Stimulated activated CD4-positive, alpha-beta T cell treated with anti-CD3 and anti-CD28 coated beads, Interleukin-2, amount 100 ng/mL, for 24 hours (primary cell): ENCODE data around the gene NCOA3.
"Not testable (repeated sequence)": the region's sequence is repeated elsewhere in the genome, so short reads cannot be mapped to it uniquely, and the experiment has no call there.

Experiments
- DNase-seq, 2 donors: peaks; one replicate each; pipeline ENCODE4 v3.0.0-alpha.2; 2020

NCOA3 gene

GRCh38 chr20:47568019-47568418 lies 66.3 kb downstream of the NCOA3 start:
- DNase-seq, result no peak

GRCh38 chr20:47568837-47569410 lies 67.2 kb downstream of the NCOA3 start:
- DNase-seq, result no peak

- no peak for DNase-seq
Observed at GRCh38 chr20:47571426-47571825, 69.7 kb downstream of the NCOA3 start.

DNA sequence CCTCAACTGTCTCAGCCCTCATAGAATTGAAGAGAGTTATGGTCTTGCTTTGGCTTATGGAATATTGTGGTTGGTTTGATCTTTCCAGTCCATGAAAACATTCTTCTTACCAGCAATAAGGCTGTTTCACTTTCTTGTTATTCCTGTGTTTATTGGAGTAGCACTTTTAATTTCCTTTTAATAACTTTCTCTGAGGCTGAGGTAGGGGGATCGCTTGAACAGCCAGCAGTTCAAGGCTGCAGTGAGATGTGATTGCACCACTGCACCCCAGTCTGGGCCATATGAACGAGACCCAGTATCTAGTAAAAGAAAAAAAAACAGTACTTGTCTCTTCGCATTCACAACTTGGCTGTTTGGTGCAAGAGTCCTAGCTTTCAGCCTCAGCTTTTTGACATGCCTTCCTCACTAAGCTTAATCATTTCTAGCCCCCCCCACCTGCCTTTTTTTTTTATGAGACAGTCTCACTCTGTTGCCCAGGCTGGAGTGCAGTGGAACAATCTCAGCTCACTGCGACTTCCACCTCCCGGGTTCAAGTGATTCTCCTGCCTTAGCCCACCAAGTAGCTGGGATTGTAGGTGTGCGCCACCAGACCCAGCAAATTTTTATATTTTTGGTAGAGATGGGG lies 70.5 kb downstream of the NCOA3 start:
- DNase-seq, result no peak

GRCh38 chr20:47573559-47573958 lies 71.9 kb downstream of the NCOA3 start:
- DNase-seq, result no peak

GRCh38 chr20:47574616-47575364 lies 73.1 kb downstream of the NCOA3 start:
- no peak for DNase-seq

GRCh38 chr20:47576516-47577033 lies 74.9 kb downstream of the NCOA3 start:
- no peak for DNase-seq

DNA sequence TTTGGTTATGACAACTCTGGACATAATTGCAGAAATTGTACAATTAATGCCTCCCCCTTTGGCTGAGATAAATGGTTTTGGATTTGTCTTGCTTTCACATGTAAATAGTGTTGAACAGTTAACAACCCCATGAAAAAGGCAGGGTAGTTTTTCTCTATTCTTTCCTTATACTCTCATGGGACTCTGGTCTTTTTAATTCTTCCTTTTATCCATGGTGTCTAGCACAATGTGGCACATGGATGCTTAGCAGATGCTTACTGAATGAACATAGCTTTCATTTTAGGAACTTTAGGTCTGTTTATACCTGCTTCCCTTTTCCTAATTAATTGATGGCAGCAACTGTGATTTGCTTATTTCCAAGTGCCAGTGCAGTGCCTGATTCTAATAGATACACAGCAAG lies 75.6 kb downstream of the NCOA3 start:
- DNase-seq, result no peak

- DNase-seq, result no peak
Observed at GRCh38 chr20:47578543-47578942, 76.9 kb downstream of the NCOA3 start.

DNA sequence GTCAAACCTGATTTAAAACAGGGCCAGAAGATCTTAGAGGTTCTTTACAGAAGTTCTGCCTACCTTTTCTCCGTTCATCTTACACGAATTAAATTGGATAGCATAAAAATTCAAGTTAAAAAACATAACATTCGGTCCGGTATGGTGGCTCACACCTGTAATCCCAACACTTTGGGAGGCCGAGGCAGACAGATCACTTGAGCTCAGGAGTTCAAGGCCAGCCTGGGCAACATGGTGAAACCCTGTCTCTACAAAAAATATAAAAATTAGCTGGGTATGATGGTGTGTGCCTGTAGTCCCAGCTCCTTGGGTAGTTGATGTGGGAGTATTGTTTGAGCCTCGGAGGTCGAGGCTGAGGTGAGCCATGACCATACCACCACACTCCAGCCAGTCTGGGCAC lies 79.0 kb downstream of the NCOA3 start:
- not testable (repeated sequence) for DNase-seq

- DNase-seq, result no peak
Observed at GRCh38 chr20:47581090-47581489, 79.4 kb downstream of the NCOA3 start.

- no peak for DNase-seq
Observed at GRCh38 chr20:47583551-47583950, 81.9 kb downstream of the NCOA3 start.

GRCh38 chr20:47585087-47585747 lies 83.5 kb downstream of the NCOA3 start:
- DNase-seq, result no peak

- DNase-seq, result no peak
Observed at GRCh38 chr20:47586649-47587294, 85.1 kb downstream of the NCOA3 start.

DNA sequence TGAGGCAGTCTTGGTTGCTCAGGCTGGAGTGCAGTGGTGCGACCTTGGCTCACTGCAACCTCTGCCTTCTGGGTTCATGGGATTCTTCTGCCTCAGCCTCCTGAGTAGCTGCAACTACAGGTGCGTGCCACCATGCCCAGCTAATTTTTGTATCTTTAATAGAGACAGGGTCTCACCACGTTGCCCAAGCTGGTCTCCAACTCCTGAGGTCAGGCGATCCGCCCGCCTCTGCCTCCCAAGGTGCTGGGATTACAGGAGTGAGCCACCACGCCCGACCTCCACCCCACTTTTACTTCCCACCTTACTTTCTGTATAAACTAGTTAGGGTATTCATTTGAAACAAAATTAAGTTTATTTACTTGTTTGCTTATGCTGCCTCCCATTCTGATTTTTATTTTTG lies 86.5 kb downstream of the NCOA3 start:
- no peak for DNase-seq

GRCh38 chr20:47591231-47591630 lies 89.5 kb downstream of the NCOA3 start:
- no peak for DNase-seq

- DNase-seq, result no peak
Observed at GRCh38 chr20:47594157-47594556, 92.5 kb downstream of the NCOA3 start.

GRCh38 chr20:47595138-47595537 lies 93.5 kb downstream of the NCOA3 start:
- not testable (repeated sequence) for DNase-seq

- no peak for DNase-seq
Observed at GRCh38 chr20:47596003-47596571, 94.4 kb downstream of the NCOA3 start.

DNA sequence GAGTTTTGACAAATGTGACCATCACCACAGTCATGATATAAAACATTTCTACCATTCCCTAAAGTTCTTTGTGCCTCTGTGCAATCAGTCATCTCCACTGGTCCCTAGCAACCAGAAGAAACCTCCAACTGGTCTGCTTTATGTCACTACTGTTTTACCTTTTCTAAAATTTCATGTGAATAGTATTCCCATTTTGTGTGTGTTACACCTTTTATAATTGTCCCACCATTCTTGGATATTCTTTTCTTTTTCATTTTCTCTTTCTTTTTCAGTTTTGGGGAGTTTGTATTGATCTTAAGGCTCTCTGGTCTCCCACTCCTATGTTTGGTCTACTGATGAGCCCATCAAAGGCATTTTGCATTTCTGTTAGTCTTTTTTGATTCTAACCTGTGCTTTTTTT lies 95.4 kb downstream of the NCOA3 start:
- no peak for DNase-seq

DNA sequence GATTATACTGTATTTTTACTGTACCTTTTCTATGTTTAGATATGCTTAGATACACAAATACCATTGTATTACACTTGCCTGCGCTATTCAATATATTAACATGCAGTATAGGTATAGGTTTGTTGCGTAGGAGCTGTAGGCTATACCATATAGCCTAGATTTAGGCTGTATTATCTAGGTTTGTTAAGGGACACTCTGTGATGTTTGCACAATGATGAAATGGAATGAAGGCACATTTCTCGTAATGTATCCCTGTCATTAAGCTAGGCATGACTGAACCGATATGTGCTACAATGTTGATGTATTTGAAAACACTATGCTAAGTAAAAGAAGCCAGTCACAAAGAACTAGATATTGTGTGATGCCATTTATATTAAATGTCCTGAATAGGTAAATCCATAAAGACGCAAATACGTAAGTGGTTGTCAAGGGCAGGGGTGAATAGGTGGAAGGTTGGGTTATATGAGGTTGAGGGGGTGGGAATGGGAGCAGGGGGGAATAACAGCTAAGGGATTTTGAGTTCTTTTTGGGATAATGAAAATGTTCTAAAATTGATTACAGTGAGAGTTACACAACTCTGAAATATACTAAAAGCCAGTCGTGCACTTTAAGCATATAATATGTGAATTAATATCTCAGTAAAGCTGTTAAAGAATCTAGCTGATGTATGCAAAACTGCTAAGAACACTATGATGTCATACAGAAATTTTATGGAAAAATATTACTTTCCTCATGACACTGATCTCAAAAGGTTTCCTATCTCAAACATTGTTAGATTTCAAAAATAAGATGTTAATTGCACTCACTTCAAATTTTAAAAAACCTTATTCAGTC lies 97.4 kb downstream of the NCOA3 start:
- DNase-seq, result no peak
